Endothelial cell of umbilical vein (primary cell): ENCODE measurements around the gene CNN1. TPM values are rescaled to one million over a fixed set of nuclear protein-coding genes. Genes with fewer than 3 reads are reported as not detected.

Experiments used
- BruUV-seq: library from RNA; stranded (reverse); fragments of 400-500 nt; replicated peaks from 2 replicates; lab custom pipeline; 2021; lab: Mats Ljungman, UMichigan
- CTCF ChIA-PET: fragments of 300-600, 350-600 bp; sonication (Branson Sonifier 250); formaldehyde crosslinking; loops from one replicate; lab custom pipeline; 2021; ENCODE audit warnings: antibody characterized with exemption, inconsistent platforms; lab: Charles Lee
- POLR2A ChIA-PET: fragments of 300-600, 350-600 bp; sonication (Branson Sonifier 250); formaldehyde crosslinking; loops from one replicate; lab custom pipeline; 2021; ENCODE audit warnings: antibody characterized with exemption, inconsistent platforms; lab: Charles Lee
- DNase-seq: peaks from one replicate; pipeline ENCODE4 v3.0.0-alpha.2; 2011; ENCODE audit warnings: low read depth, low spot score
- FAIRE-seq: peaks from 2 replicates; lab custom pipeline; 2011; peaks lifted over from hg19 to GRCh38; lab: Jason Lieb, UNC
- H2AFZ ChIP-seq: 2 replicates; pipeline ENCODE4 v1.6.0; 2012; ENCODE audit warnings: low read depth, low read length, control low read depth, inconsistent platforms
- H3K27ac ChIP-seq: 2 replicates; pipeline ENCODE4 v1.5.1; 2011; ENCODE audit warnings: low read depth, mild to moderate bottlenecking, control low read depth, low read length, moderate library complexity; ENCODE audit not compliant: insufficient read depth
- H3K27me3 ChIP-seq, 2 experiments: 2 replicates each; pipeline versions ENCODE4 v1.6.0 to v1.6.1; 2011; ENCODE audit warnings: low read length in 2 of 2, mixed read lengths in 1 of 2; ENCODE audit not compliant: control insufficient read depth in 2 of 2, insufficient read depth in 2 of 2
- H3K36me3 ChIP-seq, 2 experiments: 2 replicates in 1 of 2; 3 replicates in 1 of 2; pipeline ENCODE4 v1.5.1; 2011; ENCODE audit warnings: low read length in 2 of 2, mild to moderate bottlenecking in 1 of 2, moderate library complexity in 1 of 2; ENCODE audit not compliant: control insufficient read depth in 2 of 2, insufficient read depth in 2 of 2; ENCODE audit errors: extremely low read depth in 1 of 2
- H3K4me1 ChIP-seq: 3 replicates; pipeline ENCODE4 v1.5.1; 2011; ENCODE audit warnings: mild to moderate bottlenecking, low read length; ENCODE audit not compliant: control insufficient read depth, insufficient read depth; ENCODE audit errors: extremely low read depth
- H3K4me2 ChIP-seq: 2 replicates; pipeline ENCODE4 v1.6.1; 2011; ENCODE audit warnings: low read length, control low read depth, mixed read lengths; ENCODE audit not compliant: insufficient read depth
- H3K4me3 ChIP-seq, 3 experiments: fragments of 200-600 bp in 1 of 3; sonication (generic), shearing (Covaris generic) in 1 of 3; replicated peaks in 1 of 3; 2 replicates each; pipeline ENCODE4 v1.5.1; 2011 to 2016; ENCODE audit warnings: control low read depth in 3 of 3, low read length in 3 of 3, mild to moderate bottlenecking in 2 of 3, inconsistent platforms in 1 of 3, low read depth in 1 of 3, moderate library complexity in 1 of 3; ENCODE audit not compliant: insufficient read depth in 1 of 3
- H3K79me2 ChIP-seq: 2 replicates; pipeline ENCODE4 v1.6.0; 2012; ENCODE audit warnings: low read length, inconsistent platforms; ENCODE audit not compliant: control insufficient read depth, insufficient read depth
- H3K9ac ChIP-seq: replicated peaks from 2 replicates; pipeline ENCODE3; 2011; ENCODE audit warnings: low read length, control low read depth; ENCODE audit not compliant: insufficient read depth; ENCODE audit errors: extremely low read depth
- H3K9me1 ChIP-seq: replicated peaks from 3 replicates; pipeline ENCODE4 v1.6.0; 2011; ENCODE audit warnings: mild to moderate bottlenecking, low read length; ENCODE audit not compliant: control insufficient read depth, insufficient read depth; ENCODE audit errors: extremely low read depth
- H3K9me3 ChIP-seq: replicated peaks from 2 replicates; pipeline ENCODE4 v1.5.1; 2012; ENCODE audit warnings: low read length, inconsistent platforms; ENCODE audit not compliant: control insufficient read depth, insufficient read depth
- H4K20me1 ChIP-seq: replicated peaks from 2 replicates; pipeline ENCODE3; 2011; ENCODE audit warnings: mild to moderate bottlenecking, low read length; ENCODE audit not compliant: control insufficient read depth, insufficient read depth; ENCODE audit errors: extremely low read depth
- CTCF ChIP-seq, 2 donors: IDR thresholded peaks; 1 replicate in 1 of 2; 2 replicates in 1 of 2; pipeline ENCODE4 v1.5.1; 2011; ENCODE audit warnings: low read length in 2 of 2, mild to moderate bottlenecking in 2 of 2, moderate library complexity in 2 of 2, control low read depth in 1 of 2, inconsistent platforms in 1 of 2, low read depth in 1 of 2; ENCODE audit not compliant: insufficient read depth in 1 of 2; ENCODE audit errors: extremely low read depth in 1 of 2
- EZH2 ChIP-seq: IDR thresholded peaks from 2 replicates; pipeline ENCODE4 v1.6.1; 2012; ENCODE audit warnings: borderline replicate concordance, low read depth, mild to moderate bottlenecking, moderate library complexity, low read length, inconsistent platforms; ENCODE audit not compliant: severe bottlenecking
- FOS ChIP-seq: IDR thresholded peaks from 2 replicates; pipeline ENCODE4 v1.6.1; 2011; ENCODE audit warnings: mild to moderate bottlenecking, low read length, moderate library complexity, borderline replicate concordance; ENCODE audit not compliant: insufficient read depth
- GATA2 ChIP-seq: IDR thresholded peaks from 2 replicates; pipeline ENCODE4 v1.7.0; 2011; ENCODE audit warnings: low read depth, mild to moderate bottlenecking, moderate library complexity, mixed read lengths, low read length; ENCODE audit not compliant: insufficient read length, insufficient read depth
- JUN ChIP-seq: IDR thresholded peaks from 2 replicates; pipeline ENCODE4 v1.6.1; 2011; ENCODE audit warnings: borderline replicate concordance, low read depth; ENCODE audit not compliant: insufficient read length, insufficient read depth
- MAX ChIP-seq: IDR thresholded peaks from 2 replicates; pipeline ENCODE4 v1.6.1; 2011; ENCODE audit not compliant: insufficient read depth, insufficient read length
- MYC ChIP-seq: IDR thresholded peaks from one replicate; pipeline ENCODE4 v1.6.1; 2011; ENCODE audit warnings: mild to moderate bottlenecking, low read depth, low read length
- POLR2A ChIP-seq: IDR thresholded peaks from 2 replicates; pipeline ENCODE4 v1.6.1; 2012; ENCODE audit warnings: low read depth, mild to moderate bottlenecking, control low read depth, low read length
- POLR2AphosphoS5 ChIP-seq: IDR thresholded peaks from 2 replicates; pipeline ENCODE4 v1.6.1; 2012; ENCODE audit warnings: low read depth, mild to moderate bottlenecking, control low read depth, low read length, moderate library complexity; ENCODE audit not compliant: insufficient read depth
- dilution Hi-C: fragments of 300-500 bp; cut with MboI; formaldehyde crosslinking; loops from one replicate; pipeline ENCODE4 v1.15.0; 2019; ENCODE audit warnings: low sequenced_read_pairs; ENCODE audit not compliant: extremely low pct_ligation_motif_present
- intact Hi-C: fragments of 100-400 bp; cut with micrococcal nuclease; formaldehyde crosslinking; loops from one replicate; pipeline ENCODE4 v1.10.0; 2022
- polyA plus RNA-seq, 4 experiments: library from polyadenylated mRNA; depleted of rRNA in 3 of 4; stranded (reverse) in 3 of 4; unstranded in 1 of 4; fragments of >200 nt; gene quantifications; 2 replicates each; pipeline versions ENCODE4 v1.2.1 to v1.2.3, GENCODE V29; 2011 to 2012; ENCODE audit warnings: missing spikeins in 1 of 4
- total RNA-seq: library from RNA; stranded (reverse); gene quantifications from 2 replicates; pipeline ENCODE4 v1.2.3, GENCODE V29; 2021

The CNN1 gene
- total and polyA plus RNA-seq, 2 donors (not counting 3 experiments of a cell fraction or from before 2014, with no cell fraction given) = 0.76 TPM; not detected in 1

- no peak for TF ChIP-seq MAX
- no peak for TF ChIP-seq FOS
- no peak for TF ChIP-seq JUN
- TF ChIP-seq CTCF (IDR thresholded peaks at IDR 0.05; ENCODE audit: extremely low read depth in 1 of 2, insufficient read depth in 1 of 2, low read depth in 1 of 2, low read length in 2 of 2) = no peak
- TF ChIP-seq GATA2 = no peak
- no peak for TF ChIP-seq MYC
- no peak for TF ChIP-seq POLR2AphosphoS5
- no peak for TF ChIP-seq EZH2
- TF ChIP-seq POLR2A = no peak
- H3K9me1 ChIP-seq = no peaks in the 10 kb centered on the region
- peaks cover 5 to 9% of the 10 kb centered on the region in 2 experiments for H3K27me3 ChIP-seq
- dilution Hi-C loops (no loop called here), intact Hi-C loops (no loop called here)
- H3K4me1 ChIP-seq = peaks cover 3% of the 10 kb centered on the region
- H3K27ac ChIP-seq = no peak overlapping the region
- ChIA-PET CTCF (interaction anchor here (1.6 kb wide), 1 partner anchor 160 kb away, joined by 5 read pairs; no protein-coding TSS in a partner anchor), POLR2A (no interaction called here)
- no peaks in the 10 kb centered on the region for H3K36me3 ChIP-seq
- BruUV-seq = no TSS peak
- no peak overlapping the region for H3K4me3 ChIP-seq
- FAIRE-seq = no peak
- no peak overlapping the region for H2AFZ ChIP-seq
- H3K9me3 ChIP-seq = no peaks in the 10 kb centered on the region
- H3K9ac ChIP-seq = no peak overlapping the region
- no peaks in the 10 kb centered on the region for H4K20me1 ChIP-seq
- H3K79me2 ChIP-seq = no peaks in the 10 kb centered on the region
- no peak for DNase-seq
- H3K4me2 ChIP-seq = no peak overlapping the region
These were observed 2.0 kb downstream of the CNN1 start for GRCh38 chr19:11540645-11541044.
